K562 (cell line): Measurements from ENCODE around the gene HBG1. TPM values are rescaled to one million over a fixed set of nuclear protein-coding genes. Genes with fewer than 3 reads are reported as not detected.

Experiments
- ARHGAP35 ChIP-seq: fragments of 450-650 bp; IDR thresholded peaks from 2 replicates; pipeline ENCODE4 v1.6.1; 2018; ENCODE audit not compliant: partially characterized antibody
- ATF1 ChIP-seq, 2 experiments: fragments of 450-650 bp in 1 of 2; IDR thresholded peaks; 2 replicates each; pipeline ENCODE4 v1.6.1; 2016; ENCODE audit warnings: missing compliant biosample characterization in 1 of 2, missing genetic modification characterization in 1 of 2
- CBX3 ChIP-seq, 2 experiments: IDR thresholded peaks; 1 replicate in 1 of 2; 2 replicates in 1 of 2; pipeline ENCODE4 v1.6.1; 2012; ENCODE audit warnings: inconsistent platforms in 2 of 2, low read length in 2 of 2, borderline replicate concordance in 1 of 2, control low read depth in 1 of 2
- CUX1 ChIP-seq: fragments of 200-800 bp; sonication (Bioruptor generic); IDR thresholded peaks from 2 replicates; pipeline ENCODE4 v1.6.1; 2016; ENCODE audit warnings: missing genetic modification characterization, missing compliant biosample characterization
- GABPA ChIP-seq: fragments of 200-800 bp; sonication (Bioruptor generic); conservative IDR thresholded peaks from 2 replicates; pipeline ENCODE4 v1.6.1; 2016; ENCODE audit warnings: low read depth, missing genetic modification characterization, missing compliant biosample characterization
- MBD2 ChIP-seq: sonication (generic); IDR thresholded peaks from 2 replicates; pipeline ENCODE4 v1.6.1; 2016; ENCODE audit warnings: low read depth, borderline replicate concordance
- MCM2 ChIP-seq: fragments of 450-650 bp; IDR thresholded peaks from 2 replicates; pipeline ENCODE4 v1.6.1; 2017; ENCODE audit warnings: low read depth, mild to moderate bottlenecking
- MCM7 ChIP-seq, 2 experiments: fragments of 450-650 bp; IDR thresholded peaks; 2 replicates each; pipeline ENCODE4 v1.6.1; 2016 to 2018
- MEIS2 ChIP-seq: fragments of 450-650 bp; IDR thresholded peaks from 2 replicates; pipeline ENCODE4 v1.6.1; 2014; ENCODE audit warnings: mild to moderate bottlenecking; ENCODE audit not compliant: partially characterized antibody
- MYC ChIP-seq, 2 experiments: fragments of 250-450 bp in 1 of 2; sonication (Bioruptor Pico) in 1 of 2; IDR thresholded peaks; 2 replicates each; pipeline versions ENCODE4 v1.5.1 to v1.6.1; 2012 to 2021; ENCODE audit warnings: low read depth in 2 of 2, borderline replicate concordance in 1 of 2, improper control_type of control experiment in 1 of 2, low read length in 1 of 2, mild to moderate bottlenecking in 1 of 2, moderate library complexity in 1 of 2
- NR0B1 ChIP-seq: fragments of 450-650 bp; IDR thresholded peaks from one replicate; pipeline ENCODE4 v1.6.1; 2018; ENCODE audit warnings: mild to moderate bottlenecking, moderate library complexity; ENCODE audit not compliant: partially characterized antibody
- POLR2A ChIP-seq: fragments of 450-650 bp; conservative IDR thresholded peaks from 2 replicates; pipeline ENCODE4 v1.6.1; 2016
- SRSF7 ChIP-seq: fragments of 200-400 bp; formaldehyde crosslinking; optimal IDR thresholded peaks from 2 replicates; pipeline ENCODE3; 2017; ENCODE audit warnings: mild to moderate bottlenecking, low read depth, low read length
- TBP ChIP-seq: optimal IDR thresholded peaks from 2 replicates; pipeline ENCODE3; 2011; ENCODE audit warnings: low read depth, low read length, improper control_type of control experiment
- THRAP3 ChIP-seq: fragments of 450-650 bp; IDR thresholded peaks from 2 replicates; pipeline ENCODE4 v1.6.1; 2016; ENCODE audit warnings: mild to moderate bottlenecking, inconsistent platforms, borderline replicate concordance
- ZNF175 ChIP-seq: fragments of 200-800 bp; sonication (Bioruptor generic); IDR thresholded peaks from 2 replicates; pipeline ENCODE4 v1.6.1; 2016; ENCODE audit warnings: low read depth, mild to moderate bottlenecking, missing genetic modification characterization, missing compliant biosample characterization
- ZNF592 ChIP-seq: fragments of 450-650 bp; IDR thresholded peaks from 2 replicates; pipeline ENCODE4 v1.6.1; 2017; ENCODE audit warnings: antibody characterized with exemption, mild to moderate bottlenecking
- polyA plus RNA-seq, 8 experiments: library from polyadenylated mRNA; depleted of rRNA in 4 of 8; stranded (reverse) in 5 of 8; unstranded in 3 of 8; fragments of >200 nt; fragmentation: Nextera tagmentation in 2 of 8; fragmentation: Illumina TruSeq in 1 of 8; extraction: Ambion mirVana in 2 of 8; extraction: Trizol in 1 of 8; gene quantifications; 2 replicates each; pipeline versions ENCODE4 v1.2.1 to v1.2.3, GENCODE V29; 2011 to 2014; ENCODE audit warnings: inconsistent platforms in 1 of 8, missing spikeins in 1 of 8
- total RNA-seq, 7 experiments: library from RNA; depleted of rRNA in 6 of 7; stranded (reverse); fragments of >200 nt in 6 of 7; fragmentation: Illumina TruSeq in 2 of 7; extraction: Trizol in 2 of 7; gene quantifications; 2 replicates each; pipeline versions ENCODE4 v1.2.1 to v1.2.3, GENCODE V29; 2011 to 2021; ENCODE audit warnings: low replicate concordance in 1 of 7

Gene HBG1
- total and polyA plus RNA-seq, 9 of the 15 experiments (the other 6 are each of a cell fraction or from before 2014, with no cell fraction given), result 1,066 to 16,338 (median 4,898) TPM

- TF ChIP-seq CUX1 (CRISPR knock-in tag) (peak; percentile 65; the same call in 1 of the 2 replicates), ZNF592 (peak; percentile 95), MCM7 (IDR thresholded peaks at IDR 0.05) (no peak), MBD2 (peak; percentile 60; the same call in 1 of the 2 replicates), ARHGAP35 (no peak), THRAP3 (no peak), MCM2 (no peak), CBX3 (IDR thresholded peaks at IDR 0.05; ENCODE audit: borderline replicate concordance in 1 of 2, low read length in 2 of 2) (peak in 1 of 2 experiments; percentile 63; a peak in 1 of 3 replicates), TBP (peak; percentile 33), POLR2A (peak; percentile 62), MEIS2 (no peak), SRSF7 (no peak), GABPA (tag) (no peak), ATF1 (CRISPR knock-in tag; IDR thresholded peaks at IDR 0.05) (no peak), ATF1 (tag; IDR thresholded peaks at IDR 0.05) (no peak), ZNF175 (CRISPR knock-in tag) (no peak), NR0B1 (no peak), MYC (IDR thresholded peaks at IDR 0.05; ENCODE audit: low read depth, low read length) (0 out of 2 replicates have a peak, but pooled peaks have one; percentile 16), MYC (CRISPR knock-in tag; IDR thresholded peaks at IDR 0.05; ENCODE audit: borderline replicate concordance, low read depth) (no peak)
Measured at GRCh38 chr11:5288108-5288905, 38.6 kb upstream of the HBG1 start (continued).
